Ascending aorta (tissue), 2 donors: ENCODE data around the gene SPAG6. TPM values are rescaled to one million over a fixed set of nuclear protein-coding genes. Genes with fewer than 3 reads are reported as not detected.

Source experiments
- DNase-seq, 2 donors: peaks; one replicate each; pipeline ENCODE4 v3.0.0-alpha.2; 2019; ENCODE audit warnings: low spot score in 2 of 2
- H3K27ac ChIP-seq, 2 donors: fragments of 200-600 bp; sonication (generic); one replicate each; pipeline ENCODE4 v1.5.1; 2016 to 2017; ENCODE audit warnings: mild to moderate bottlenecking in 1 of 2
- H3K27me3 ChIP-seq: fragments of 200-600 bp; sonication (generic); one replicate; pipeline ENCODE4 v1.5.1; 2017
- H3K36me3 ChIP-seq, 2 donors: fragments of 200-600 bp; sonication (generic); one replicate each; pipeline ENCODE4 v1.5.1; 2016
- H3K4me1 ChIP-seq, 2 donors: fragments of 200-600 bp; sonication (generic); one replicate each; pipeline ENCODE4 v1.5.1; 2016 to 2017; ENCODE audit warnings: mild to moderate bottlenecking in 1 of 2
- H3K4me3 ChIP-seq, 2 donors: fragments of 200-600 bp; sonication (generic); one replicate each; pipeline ENCODE4 v1.5.1; 2016 to 2017; ENCODE audit warnings: mild to moderate bottlenecking in 1 of 2
- H3K9me3 ChIP-seq, 2 donors: fragments of 200-600 bp; sonication (generic); one replicate each; pipeline ENCODE4 v1.5.1; 2016
- intact Hi-C: fragments of 100-400 bp; cut with DNase I; formaldehyde crosslinking; loops from one replicate; pipeline ENCODE4 v1.15.1; 2023
- total RNA-seq: library from RNA; depleted of rRNA; stranded (reverse); fragments of >200 nt; gene quantifications from one replicate; pipeline ENCODE4 v1.1.0, GENCODE V29; 2016
- TF ChIP-seq, protein P1 (sequence below), 3 experiments: fragments of 200-600 bp in 2 of 3; fragments of 450-650 bp in 1 of 3; sonication (generic) in 2 of 3; IDR thresholded peaks; one replicate each; pipeline ENCODE4 v1.5.1; 2016 to 2019; ENCODE audit warnings: antibody characterized with exemption in 3 of 3, mild to moderate bottlenecking in 1 of 3, moderate library complexity in 1 of 3

SPAG6 gene
- total RNA-seq, 1 donor from 2014 or later: not detected

DNA sequence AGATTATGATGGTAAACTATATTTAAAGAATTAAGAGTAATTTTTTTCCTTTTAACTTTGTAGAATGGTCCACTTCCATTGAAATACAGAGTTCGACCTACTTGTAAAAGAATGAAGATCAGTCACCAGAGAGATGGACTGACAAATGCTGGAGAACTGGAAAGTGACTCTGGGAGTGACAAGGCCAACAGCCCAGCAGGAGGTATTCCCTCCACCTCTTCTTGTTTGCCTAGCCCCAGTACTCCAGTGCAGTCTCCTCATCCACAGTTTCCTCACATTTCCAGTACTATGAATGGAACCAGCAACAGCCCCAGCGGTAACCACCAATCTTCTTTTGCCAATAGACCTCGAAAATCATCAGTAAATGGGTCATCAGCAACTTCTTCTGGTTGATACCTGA, 16.1 kb upstream of the SPAG6 start:
- Histone ChIP-seq H3K4me3 (no peak overlapping the region), H3K9me3 (no peaks in the 10 kb centered on the region), H3K4me1 (peaks cover 0 to 4% of the 10 kb centered on the region in 2 donors), H3K36me3 (peaks cover 19 to 27% of the 10 kb centered on the region in 2 donors), H3K27me3 (no peaks in the 10 kb centered on the region), H3K27ac (no peak overlapping the region)
- TF ChIP-seq, protein P1, sequence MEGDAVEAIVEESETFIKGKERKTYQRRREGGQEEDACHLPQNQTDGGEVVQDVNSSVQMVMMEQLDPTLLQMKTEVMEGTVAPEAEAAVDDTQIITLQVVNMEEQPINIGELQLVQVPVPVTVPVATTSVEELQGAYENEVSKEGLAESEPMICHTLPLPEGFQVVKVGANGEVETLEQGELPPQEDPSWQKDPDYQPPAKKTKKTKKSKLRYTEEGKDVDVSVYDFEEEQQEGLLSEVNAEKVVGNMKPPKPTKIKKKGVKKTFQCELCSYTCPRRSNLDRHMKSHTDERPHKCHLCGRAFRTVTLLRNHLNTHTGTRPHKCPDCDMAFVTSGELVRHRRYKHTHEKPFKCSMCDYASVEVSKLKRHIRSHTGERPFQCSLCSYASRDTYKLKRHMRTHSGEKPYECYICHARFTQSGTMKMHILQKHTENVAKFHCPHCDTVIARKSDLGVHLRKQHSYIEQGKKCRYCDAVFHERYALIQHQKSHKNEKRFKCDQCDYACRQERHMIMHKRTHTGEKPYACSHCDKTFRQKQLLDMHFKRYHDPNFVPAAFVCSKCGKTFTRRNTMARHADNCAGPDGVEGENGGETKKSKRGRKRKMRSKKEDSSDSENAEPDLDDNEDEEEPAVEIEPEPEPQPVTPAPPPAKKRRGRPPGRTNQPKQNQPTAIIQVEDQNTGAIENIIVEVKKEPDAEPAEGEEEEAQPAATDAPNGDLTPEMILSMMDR (IDR thresholded peaks at IDR 0.05): no peak
- intact Hi-C loops: loop anchor here (10.0 kb wide), 1 partner anchor 766 kb away; the partner anchor contains the start of gene MSRB2
- no peak for DNase-seq

DNA sequence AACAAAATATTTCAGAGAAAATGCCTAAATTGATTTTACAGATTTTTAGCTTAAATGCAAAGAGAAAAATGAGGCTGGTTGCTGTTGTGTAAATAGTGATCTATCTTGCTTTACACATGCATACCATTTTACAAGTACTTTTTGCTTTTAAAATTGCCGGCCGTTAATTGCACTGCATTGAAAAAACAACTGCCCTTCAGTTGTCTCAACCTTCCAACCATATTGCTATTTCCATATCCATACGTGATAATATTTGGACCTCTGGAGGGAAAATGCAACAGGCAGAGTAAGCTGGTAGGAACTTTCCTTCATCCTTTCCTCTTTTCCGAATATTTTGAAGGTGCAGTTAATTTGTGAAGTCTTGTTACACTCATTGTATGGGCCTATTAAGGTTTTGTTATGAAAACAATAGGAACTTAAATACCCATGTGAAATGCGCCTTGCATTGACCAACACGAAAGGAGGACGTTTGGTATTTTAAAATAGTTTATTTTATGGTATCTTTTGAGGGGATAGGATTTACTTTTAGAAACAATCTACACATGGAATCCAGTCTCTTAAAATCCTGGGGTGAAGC, 13.1 kb upstream of the SPAG6 start:
- no peak for DNase-seq
- TF ChIP-seq, protein P1 (IDR thresholded peaks at IDR 0.05): no peak
- no peak overlapping the region for H3K27ac ChIP-seq
- H3K36me3 ChIP-seq: peaks cover 17 to 27% of the 10 kb centered on the region in 2 donors
- intact Hi-C loops: no loop called here
- H3K27me3 ChIP-seq: peaks cover 20% of the 10 kb centered on the region
- H3K9me3 ChIP-seq: no peaks in the 10 kb centered on the region
- H3K4me1 ChIP-seq: peaks cover 0 to 14% of the 10 kb centered on the region in 2 donors
- no peak overlapping the region for H3K4me3 ChIP-seq

GRCh38 chr10:22333167-22333974, 11.9 kb upstream of the SPAG6 start:
- TF ChIP-seq, protein P1 (IDR thresholded peaks at IDR 0.05): no peak
- Histone ChIP-seq H3K27me3 (peaks cover 27% of the 10 kb centered on the region), H3K36me3 (peaks cover 16 to 18% of the 10 kb centered on the region in 2 donors), H3K4me3 (peak overlapping the region in 1 of 2 donors; percentile 19), H3K9me3 (no peaks in the 10 kb centered on the region), H3K4me1 (peaks cover 0 to 14% of the 10 kb centered on the region in 2 donors), H3K27ac (no peak overlapping the region)
- DNase-seq: no peak
- intact Hi-C loops: no loop called here

- H3K9me3 ChIP-seq: no peaks in the 10 kb centered on the region
- TF ChIP-seq, protein P1 (IDR thresholded peaks at IDR 0.05): no peak
- H3K36me3 ChIP-seq: peaks cover 11 to 13% of the 10 kb centered on the region in 2 donors
- no peak overlapping the region for H3K27ac ChIP-seq
- peaks cover 31% of the 10 kb centered on the region for H3K27me3 ChIP-seq
- no peak for DNase-seq
- peaks cover 0 to 14% of the 10 kb centered on the region in 2 donors for H3K4me1 ChIP-seq
- intact Hi-C loops: no loop called here
- peak overlapping the region in 1 of 2 donors; percentile 63 for H3K4me3 ChIP-seq
These were observed 11.4 kb upstream of the SPAG6 start for GRCh38 chr10:22333975-22334282.

DNA sequence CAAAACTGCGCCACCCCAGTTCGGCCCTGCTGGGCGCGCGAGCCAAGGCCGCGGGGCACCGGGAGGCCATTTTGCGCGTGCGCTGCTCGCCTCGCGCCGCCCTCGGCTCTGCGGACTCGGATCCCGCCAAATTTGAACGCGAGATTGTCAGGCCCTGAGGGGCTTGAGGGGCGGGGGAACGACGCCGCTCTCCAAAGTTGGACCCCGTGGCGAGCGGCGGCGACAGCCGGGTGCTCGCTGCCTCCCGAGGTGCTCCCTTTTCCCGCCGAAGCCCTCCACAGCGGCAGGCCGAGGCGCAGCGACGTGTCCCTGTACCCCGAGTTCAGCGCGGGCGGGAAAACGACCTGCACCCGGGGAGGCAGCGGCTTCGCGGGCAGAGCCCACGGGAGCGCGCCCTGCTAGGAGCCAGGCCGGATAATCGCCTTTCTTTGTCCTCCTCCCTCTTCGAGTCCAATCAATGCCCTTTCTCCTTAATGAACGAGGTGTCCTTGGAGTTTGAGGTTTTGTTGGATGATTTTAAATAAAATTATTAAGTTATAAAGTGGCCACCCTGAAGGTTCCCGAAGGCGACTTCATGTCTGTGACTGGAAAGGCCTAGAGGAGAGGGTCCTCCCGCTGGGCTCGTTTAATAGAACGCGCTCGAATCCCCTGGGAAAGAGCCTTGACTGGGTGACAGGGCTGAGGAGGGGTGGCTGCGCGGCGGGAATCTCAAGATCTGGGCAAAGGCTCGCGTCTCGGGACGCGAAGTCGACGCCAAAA, 10.7 kb upstream of the SPAG6 start:
- Histone ChIP-seq H3K27ac (no peak overlapping the region), H3K27me3 (peaks cover 34% of the 10 kb centered on the region), H3K4me1 (peaks cover 0 to 14% of the 10 kb centered on the region in 2 donors), H3K9me3 (no peaks in the 10 kb centered on the region), H3K4me3 (peak overlapping the region; percentile 63 to 67), H3K36me3 (peaks cover 6% of the 10 kb centered on the region in 2 donors)
- DNase-seq: no peak
- TF ChIP-seq, protein P1 (IDR thresholded peaks at IDR 0.05): no peak
- intact Hi-C loops: loop anchor here (1.0 kb wide), 1 partner anchor 9 kb away; no protein-coding TSS in a partner anchor
